ENCODE results near the gene PRDX2.

DNA sequence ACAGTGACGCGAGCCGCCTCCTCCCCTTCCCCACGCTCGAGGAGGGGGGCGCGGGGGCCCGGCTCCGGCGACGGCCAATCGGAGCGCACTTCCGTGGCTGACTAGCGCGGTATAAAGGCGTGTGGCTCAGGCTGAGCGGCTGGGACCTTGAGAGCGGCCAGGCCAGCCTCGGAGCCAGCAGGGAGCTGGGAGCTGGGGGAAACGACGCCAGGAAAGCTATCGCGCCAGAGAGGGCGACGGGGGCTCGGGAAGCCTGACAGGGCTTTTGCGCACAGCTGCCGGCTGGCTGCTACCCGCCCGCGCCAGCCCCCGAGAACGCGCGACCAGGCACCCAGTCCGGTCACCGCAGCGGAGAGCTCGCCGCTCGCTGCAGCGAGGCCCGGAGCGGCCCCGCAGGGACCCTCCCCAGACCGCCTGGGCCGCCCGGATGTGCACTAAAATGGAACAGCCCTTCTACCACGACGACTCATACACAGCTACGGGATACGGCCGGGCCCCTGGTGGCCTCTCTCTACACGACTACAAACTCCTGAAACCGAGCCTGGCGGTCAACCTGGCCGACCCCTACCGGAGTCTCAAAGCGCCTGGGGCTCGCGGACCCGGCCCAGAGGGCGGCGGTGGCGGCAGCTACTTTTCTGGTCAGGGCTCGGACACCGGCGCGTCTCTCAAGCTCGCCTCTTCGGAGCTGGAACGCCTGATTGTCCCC is 10.1 kb downstream of the PRDX2 start, which contains the start of gene JUNB:
- TF ChIP-seq, protein P1, sequence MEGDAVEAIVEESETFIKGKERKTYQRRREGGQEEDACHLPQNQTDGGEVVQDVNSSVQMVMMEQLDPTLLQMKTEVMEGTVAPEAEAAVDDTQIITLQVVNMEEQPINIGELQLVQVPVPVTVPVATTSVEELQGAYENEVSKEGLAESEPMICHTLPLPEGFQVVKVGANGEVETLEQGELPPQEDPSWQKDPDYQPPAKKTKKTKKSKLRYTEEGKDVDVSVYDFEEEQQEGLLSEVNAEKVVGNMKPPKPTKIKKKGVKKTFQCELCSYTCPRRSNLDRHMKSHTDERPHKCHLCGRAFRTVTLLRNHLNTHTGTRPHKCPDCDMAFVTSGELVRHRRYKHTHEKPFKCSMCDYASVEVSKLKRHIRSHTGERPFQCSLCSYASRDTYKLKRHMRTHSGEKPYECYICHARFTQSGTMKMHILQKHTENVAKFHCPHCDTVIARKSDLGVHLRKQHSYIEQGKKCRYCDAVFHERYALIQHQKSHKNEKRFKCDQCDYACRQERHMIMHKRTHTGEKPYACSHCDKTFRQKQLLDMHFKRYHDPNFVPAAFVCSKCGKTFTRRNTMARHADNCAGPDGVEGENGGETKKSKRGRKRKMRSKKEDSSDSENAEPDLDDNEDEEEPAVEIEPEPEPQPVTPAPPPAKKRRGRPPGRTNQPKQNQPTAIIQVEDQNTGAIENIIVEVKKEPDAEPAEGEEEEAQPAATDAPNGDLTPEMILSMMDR (conservative IDR thresholded peaks at IDR 0.05; ENCODE audit: low read length) = no peak; the same call in 1 of the 2 replicates
- TF ChIP-seq EZH2phosphoT487 (IDR thresholded peaks at IDR 0.05; ENCODE audit: borderline replicate concordance) = no peak
